DMS 273 treated with DMSO at 0.1 percent for 48 hours (cell line): ENCODE results near the gene SLC5A1.
"Not testable (repeated sequence)": the region's sequence is repeated elsewhere in the genome, so short reads cannot be mapped to it uniquely, and the experiment has no call there.

Experiments used
- DNase-seq: peaks from one replicate; lab custom pipeline; 2025; lab: John Stamatoyannopoulos, UW

SLC5A1 gene

GRCh38 chr22:32088084-32088483 lies 45.0 kb downstream of the SLC5A1 start:
- no peak for DNase-seq

- no peak for DNase-seq
These were observed 54.0 kb downstream of the SLC5A1 start for GRCh38 chr22:32097018-32097417.

DNA sequence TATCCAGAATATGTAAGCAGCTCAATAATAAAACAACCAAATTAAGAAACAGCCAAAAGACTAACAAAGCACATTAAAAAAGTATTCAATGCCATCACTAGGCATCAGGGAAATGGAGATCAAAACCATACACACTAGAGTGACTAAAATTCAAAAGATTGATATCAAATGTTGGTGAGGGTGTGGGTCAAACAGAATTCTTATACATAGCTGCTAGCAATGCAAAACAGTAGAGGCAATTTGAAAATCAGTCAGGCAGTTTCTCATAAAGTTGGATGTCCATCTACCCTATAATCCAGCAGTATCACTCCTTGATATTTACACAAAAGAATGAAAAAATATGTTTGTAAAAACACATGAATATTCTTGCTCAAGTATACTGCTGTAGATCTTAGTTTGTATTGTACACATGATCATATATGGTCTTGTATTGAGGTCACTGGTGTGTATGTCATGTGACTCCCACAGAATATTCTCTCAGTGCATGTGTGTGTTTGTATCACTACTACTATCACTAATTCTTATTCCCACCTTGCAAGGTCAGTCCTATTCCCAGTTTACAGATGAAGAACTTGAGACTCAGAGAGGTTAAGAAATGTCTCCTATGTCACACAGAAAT lies 54.9 kb downstream of the SLC5A1 start:
- no peak for DNase-seq

GRCh38 chr22:32100711-32101110 lies 57.6 kb downstream of the SLC5A1 start:
- DNase-seq: no peak

GRCh38 chr22:32103658-32104315 lies 60.7 kb downstream of the SLC5A1 start:
- no peak for DNase-seq

DNA sequence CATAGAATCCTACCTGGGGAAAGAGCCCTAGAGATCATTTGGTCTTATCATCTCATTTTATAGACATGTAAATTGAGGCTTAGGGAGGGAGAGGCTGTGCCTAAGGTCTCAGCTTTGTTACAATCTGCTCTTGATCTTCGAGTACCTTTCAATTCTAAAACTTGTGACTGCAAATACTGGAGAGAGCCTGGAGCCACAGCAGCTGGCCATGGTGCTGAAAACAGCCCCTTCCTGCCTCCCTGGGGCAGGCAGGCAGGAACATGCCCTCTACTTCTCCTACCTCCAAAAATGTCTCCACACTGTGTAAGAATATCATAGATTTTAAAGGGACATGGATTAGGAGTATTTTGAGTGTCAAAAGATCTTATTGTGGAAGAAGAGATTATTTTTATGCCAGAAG lies 63.9 kb downstream of the SLC5A1 start:
- DNase-seq: no peak

- no peak for DNase-seq
These were observed 69.3 kb downstream of the SLC5A1 start for GRCh38 chr22:32112380-32112779.

DNA sequence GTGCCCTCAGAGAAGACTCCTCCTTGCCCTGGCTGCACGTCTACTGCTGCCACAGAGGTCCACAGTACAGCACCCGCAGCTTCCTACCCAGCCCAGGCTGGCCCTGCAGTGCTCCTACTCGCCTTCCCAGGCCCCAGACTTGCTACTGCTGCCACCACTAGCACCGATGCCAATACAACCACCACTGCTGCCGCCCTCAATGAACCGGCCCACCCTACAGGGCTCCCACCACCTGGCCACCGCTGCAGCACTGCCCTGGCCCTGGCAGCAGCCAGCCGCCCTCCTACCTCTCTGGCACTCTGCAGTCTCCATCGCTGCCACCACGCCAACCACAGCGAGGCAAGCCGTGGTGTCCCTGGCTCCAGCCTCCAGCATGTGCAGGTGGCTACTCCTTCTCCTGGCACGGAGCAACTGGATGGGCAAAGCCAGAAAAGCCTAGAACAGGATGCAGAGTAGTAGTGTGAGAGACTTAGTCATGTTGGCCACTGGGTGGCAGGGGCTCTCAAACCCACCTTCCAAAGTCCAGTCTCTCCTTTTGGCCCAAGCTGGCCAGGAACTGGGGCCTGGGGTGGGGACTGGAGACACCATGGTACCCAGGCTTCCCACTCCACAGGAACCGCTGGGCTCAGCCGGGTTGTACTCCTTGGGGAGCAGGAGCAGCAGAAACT lies 76.6 kb downstream of the SLC5A1 start:
- no peak for DNase-seq

DNA sequence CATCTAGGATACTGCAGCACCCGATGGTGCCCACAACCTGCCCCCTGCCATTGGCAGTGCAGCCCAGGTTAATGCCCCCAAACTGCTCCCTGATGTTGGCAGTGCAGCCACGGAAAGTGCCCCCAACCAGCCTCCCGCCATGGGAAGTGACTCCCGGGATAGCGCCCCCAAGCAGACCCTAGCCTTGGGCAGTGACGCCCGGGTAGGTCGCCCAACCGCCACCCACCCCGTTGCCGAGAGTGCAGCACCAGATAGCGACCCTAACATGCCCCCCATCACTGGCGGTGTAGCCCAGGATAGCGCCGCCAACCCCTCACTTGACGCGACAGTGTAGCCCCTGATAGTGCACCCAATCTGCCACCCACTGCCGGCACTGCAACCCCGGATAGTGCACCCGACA lies 77.5 kb downstream of the SLC5A1 start:
- no peak for DNase-seq

- no peak for DNase-seq
These were observed 79.8 kb downstream of the SLC5A1 start for GRCh38 chr22:32122899-32123298.

DNA sequence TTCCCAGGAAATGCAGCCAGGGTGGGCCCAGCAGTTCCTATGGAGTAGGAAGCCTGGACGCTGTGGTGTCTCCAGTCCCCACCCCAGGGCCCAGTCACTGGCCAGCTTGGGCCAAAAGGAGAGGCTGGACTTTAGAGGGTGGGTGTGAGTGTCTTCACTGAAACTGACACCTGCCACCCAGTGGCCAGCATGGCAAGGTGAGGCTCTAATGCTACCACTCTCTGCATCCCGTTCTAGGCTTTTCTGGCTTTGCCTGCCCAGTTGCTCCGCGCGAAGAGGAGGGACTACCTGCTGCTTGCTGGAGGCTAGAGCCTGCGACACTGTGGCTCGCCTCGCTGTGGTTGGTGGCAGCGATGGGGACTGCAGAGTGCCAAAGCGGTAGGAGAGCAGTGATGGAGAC lies 80.6 kb downstream of the SLC5A1 start:
- DNase-seq: no peak

GRCh38 chr22:32127904-32128303 lies 84.8 kb downstream of the SLC5A1 start:
- DNase-seq: no peak

DNA sequence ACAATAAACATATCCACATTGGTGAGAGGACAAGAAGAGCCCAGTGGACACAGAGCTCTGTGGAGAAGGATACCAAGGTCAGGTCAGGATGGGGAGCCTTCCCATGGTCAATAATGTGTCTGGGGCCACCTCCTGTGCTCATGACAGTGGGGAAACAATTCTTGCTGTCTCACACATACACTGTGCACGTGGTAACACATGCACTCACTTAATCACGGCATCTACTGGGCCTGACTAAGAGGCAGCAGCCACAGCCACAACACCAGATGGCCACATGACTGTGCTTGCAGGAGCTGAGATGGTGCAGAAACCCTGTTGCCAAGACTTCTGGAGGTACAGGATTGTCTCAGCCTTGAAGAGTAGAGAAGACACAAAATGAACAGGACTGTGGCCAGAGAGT lies 87.4 kb downstream of the SLC5A1 start:
- DNase-seq: no peak

GRCh38 chr22:32132126-32132525 lies 89.1 kb downstream of the SLC5A1 start:
- DNase-seq: no peak

DNA sequence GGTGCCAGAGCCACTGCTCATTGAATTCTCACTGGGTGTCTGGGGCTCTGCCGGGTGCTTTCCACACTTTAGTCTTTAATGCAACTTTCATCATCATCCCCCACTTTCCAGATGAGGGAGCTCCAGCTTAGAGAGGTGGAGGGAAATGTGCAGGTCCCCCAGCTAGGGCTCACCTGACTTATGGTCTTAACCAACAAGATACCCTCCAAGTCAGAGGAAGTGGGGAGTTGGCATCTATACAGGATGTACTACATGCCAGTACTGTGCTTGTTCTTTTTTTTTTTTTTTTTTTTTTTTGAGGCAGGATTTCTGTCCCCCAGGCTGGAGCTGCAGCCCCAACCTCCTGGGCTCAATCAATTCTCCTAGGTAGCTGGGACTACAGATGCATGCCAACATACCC lies 89.7 kb downstream of the SLC5A1 start:
- no peak for DNase-seq

DNA sequence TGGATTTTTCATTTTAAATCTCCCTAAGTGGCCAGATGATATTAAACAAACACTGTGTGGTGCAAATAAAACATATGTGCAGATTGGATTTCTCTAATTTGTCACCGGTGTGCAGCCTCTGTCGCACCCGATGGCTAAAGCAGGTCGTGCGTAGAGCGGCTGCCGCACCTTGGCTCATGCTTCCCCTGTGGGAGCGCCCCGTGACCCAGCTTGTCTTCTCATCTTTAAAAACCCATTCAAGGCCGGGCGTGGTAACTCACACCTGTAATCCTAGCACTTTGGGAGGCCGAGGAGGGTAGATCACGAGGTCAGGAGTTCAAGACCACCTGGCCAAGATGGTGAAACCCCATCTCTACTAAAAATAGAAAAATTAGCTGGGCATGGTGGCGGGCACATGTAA lies 91.7 kb downstream of the SLC5A1 start:
- not testable (repeated sequence) for DNase-seq

GRCh38 chr22:32135958-32136357 lies 92.9 kb downstream of the SLC5A1 start:
- not testable (repeated sequence) for DNase-seq

DNA sequence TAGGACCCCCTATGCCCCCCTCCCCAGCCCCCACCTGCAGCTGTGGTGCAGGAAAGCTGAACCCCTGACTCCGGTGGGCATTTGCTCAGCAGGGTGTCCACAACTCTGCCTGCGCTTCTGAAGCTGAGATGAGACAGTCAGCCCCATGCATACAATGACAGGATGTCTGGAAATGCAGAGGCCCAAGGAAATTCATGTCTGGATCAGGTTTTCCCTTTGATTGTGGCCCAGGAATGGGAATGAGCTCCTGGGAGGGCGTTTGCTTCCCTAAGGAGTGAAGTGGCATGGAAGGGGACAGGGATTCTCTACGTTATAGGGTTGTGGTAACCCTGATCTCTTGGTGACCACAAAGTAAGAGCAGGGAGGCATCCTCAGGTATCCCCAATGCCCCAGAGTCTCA lies 93.8 kb downstream of the SLC5A1 start:
- DNase-seq: not testable (repeated sequence)

DNA sequence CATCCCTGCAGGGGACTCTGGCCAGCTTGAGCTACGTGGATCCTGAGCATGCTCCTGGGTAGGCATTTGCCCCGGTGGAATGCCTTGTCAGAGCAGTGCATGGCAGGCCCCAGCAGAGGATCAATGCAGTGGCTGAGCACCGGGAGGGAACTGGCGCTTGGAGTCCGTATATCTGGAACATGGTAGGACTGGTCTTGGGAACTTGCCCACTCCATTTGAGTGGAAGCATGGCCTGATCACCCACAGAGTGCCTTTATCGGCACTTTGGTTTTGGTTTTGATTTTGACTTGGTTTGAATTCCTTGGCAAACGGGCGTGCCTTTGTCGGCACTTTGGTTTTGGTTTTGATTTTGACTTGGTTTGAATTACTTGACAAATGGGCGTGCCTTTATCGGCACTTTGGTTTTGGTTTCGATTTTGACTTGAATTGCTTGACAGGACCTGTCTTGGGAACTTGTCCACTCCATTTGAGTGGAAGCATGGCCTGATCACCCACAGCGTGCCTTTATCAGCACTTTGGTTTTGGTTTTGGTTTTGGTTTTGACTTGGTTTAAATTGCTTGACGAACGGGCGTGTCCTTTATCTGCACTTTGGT lies 94.8 kb downstream of the SLC5A1 start:
- DNase-seq: not testable (repeated sequence)

- DNase-seq: not testable (repeated sequence)
These were observed 95.5 kb downstream of the SLC5A1 start for GRCh38 chr22:32138576-32138975.

- not testable (repeated sequence) for DNase-seq
These were observed 97.6 kb downstream of the SLC5A1 start for GRCh38 chr22:32140688-32141087.

- DNase-seq: no peak
These were observed 99.5 kb downstream of the SLC5A1 start for GRCh38 chr22:32142600-32142999.
